Gastroesophageal sphincter (tissue), 4 donors: ENCODE results near the gene EIF4EBP3. TPM values are rescaled to one million over a fixed set of nuclear protein-coding genes. Genes with fewer than 3 reads are reported as not detected.

ENCODE experiments used
- ATAC-seq: fragments of 150-250 bp; one replicate; pipeline ENCODE4 v1.9.1; 2016; ENCODE audit warnings: mild to moderate bottlenecking, moderate library complexity
- H3K27ac ChIP-seq, 4 donors: fragments of 200-600 bp; sonication (generic) in 3 of 4; 1 replicate in 3 of 4; 2 replicates in 1 of 4; pipeline ENCODE4 v1.5.1; 2016 to 2019
- H3K27me3 ChIP-seq: fragments of 200-600 bp; sonication (generic); one replicate; pipeline ENCODE4 v1.5.1; 2019
- H3K36me3 ChIP-seq, 2 donors: fragments of 200-600 bp; sonication (generic); one replicate each; pipeline ENCODE4 v1.5.1; 2019; ENCODE audit warnings: control low read depth in 1 of 2
- H3K4me1 ChIP-seq, 3 donors: fragments of 200-600 bp; sonication (generic); 1 replicate in 2 of 3; 2 replicates in 1 of 3; pipeline ENCODE4 v1.5.1; 2016 to 2019; ENCODE audit warnings: control low read depth in 2 of 3
- H3K4me3 ChIP-seq, 2 donors: fragments of 200-600 bp; sonication (generic); one replicate each; pipeline ENCODE4 v1.5.1; 2019; ENCODE audit warnings: mild to moderate bottlenecking in 1 of 2, moderate library complexity in 1 of 2
- H3K9me3 ChIP-seq, 3 donors: fragments of 200-600 bp; sonication (generic); one replicate each; pipeline ENCODE4 v1.5.1; 2017 to 2019; ENCODE audit warnings: control low read depth in 2 of 3
- EP300 ChIP-seq: sonication (generic); formaldehyde crosslinking; IDR thresholded peaks from one replicate; pipeline ENCODE4 v1.6.1; 2017; ENCODE audit warnings: antibody characterized with exemption, mild to moderate bottlenecking
- POLR2A ChIP-seq, 2 donors: fragments of 450-650 bp; IDR thresholded peaks; one replicate each; pipeline ENCODE4 v1.6.1; 2017; ENCODE audit warnings: antibody characterized with exemption in 2 of 2, mild to moderate bottlenecking in 2 of 2, moderate library complexity in 1 of 2
- POLR2AphosphoS5 ChIP-seq: sonication (generic); formaldehyde crosslinking; IDR thresholded peaks from one replicate; pipeline ENCODE4 v1.6.1; 2017; ENCODE audit warnings: antibody characterized with exemption
- WGBS, 2 donors: methylation state at CpG; one replicate each; pipeline ENCODE4 v1.1.5; 2018; ENCODE audit warnings: low coverage in 1 of 2; 5-methylcytosine and 5-hydroxymethylcytosine counted together
- small RNA-seq, 4 donors: library from RNA; depleted of rRNA; stranded (forward); fragments of <200 nt; gene quantifications; one replicate each; pipeline ENCODE3, GENCODE V24; 2016
- total RNA-seq, 4 donors: library from RNA; depleted of rRNA; stranded (reverse); fragments of >200 nt; gene quantifications; one replicate each; pipeline ENCODE4 v1.1.0, GENCODE V29; 2016
- TF ChIP-seq, protein P1 (sequence below), 4 experiments: fragments of 200-600 bp in 2 of 4; fragments of 450-650 bp in 2 of 4; sonication (generic) in 1 of 4; IDR thresholded peaks; one replicate each; pipeline ENCODE4 v1.5.1; 2017 to 2019; ENCODE audit warnings: antibody characterized with exemption in 4 of 4, mild to moderate bottlenecking in 2 of 4, moderate library complexity in 2 of 4

Gene EIF4EBP3
- total RNA-seq, 4 donors from 2014 or later, result 1.8 to 21.5 (median 11.2) TPM

DNA sequence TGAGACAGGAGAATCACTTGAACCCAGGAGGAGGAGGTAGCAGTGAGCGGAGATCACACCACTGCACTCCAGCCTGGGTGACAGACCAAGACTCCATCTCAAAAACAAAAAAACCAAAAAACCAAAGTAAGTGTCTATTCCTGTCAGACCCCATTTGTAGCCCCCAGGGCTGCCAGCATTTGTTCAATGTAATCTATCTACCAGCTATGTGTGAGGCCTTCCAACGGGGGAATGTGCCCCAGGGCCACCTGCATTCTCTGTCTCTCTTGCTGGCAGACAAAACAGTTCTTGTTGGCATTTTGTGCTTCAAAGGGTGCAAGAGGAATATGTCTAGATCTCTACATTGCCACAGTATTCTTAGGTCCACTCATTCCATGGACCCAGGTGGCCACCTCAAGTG, 51.4 kb downstream of the EIF4EBP3 start:
- Histone ChIP-seq H3K36me3 (no peaks in the 10 kb centered on the region), H3K27ac (no peak overlapping the region), H3K4me1 (no peaks in the 10 kb centered on the region), H3K4me3 (no peak overlapping the region), H3K9me3 (no peaks in the 10 kb centered on the region), H3K27me3 (peaks cover 5% of the 10 kb centered on the region)
- 43 to 61% methylated on average over 1 to 2 of the region's 2 CpGs for whole genome bisulfite sequencing, 2 donors
- no peak for ATAC-seq
- TF ChIP-seq EP300 (no peak), POLR2A (IDR thresholded peaks at IDR 0.05) (no peak), POLR2AphosphoS5 (no peak)
- TF ChIP-seq, protein P1, sequence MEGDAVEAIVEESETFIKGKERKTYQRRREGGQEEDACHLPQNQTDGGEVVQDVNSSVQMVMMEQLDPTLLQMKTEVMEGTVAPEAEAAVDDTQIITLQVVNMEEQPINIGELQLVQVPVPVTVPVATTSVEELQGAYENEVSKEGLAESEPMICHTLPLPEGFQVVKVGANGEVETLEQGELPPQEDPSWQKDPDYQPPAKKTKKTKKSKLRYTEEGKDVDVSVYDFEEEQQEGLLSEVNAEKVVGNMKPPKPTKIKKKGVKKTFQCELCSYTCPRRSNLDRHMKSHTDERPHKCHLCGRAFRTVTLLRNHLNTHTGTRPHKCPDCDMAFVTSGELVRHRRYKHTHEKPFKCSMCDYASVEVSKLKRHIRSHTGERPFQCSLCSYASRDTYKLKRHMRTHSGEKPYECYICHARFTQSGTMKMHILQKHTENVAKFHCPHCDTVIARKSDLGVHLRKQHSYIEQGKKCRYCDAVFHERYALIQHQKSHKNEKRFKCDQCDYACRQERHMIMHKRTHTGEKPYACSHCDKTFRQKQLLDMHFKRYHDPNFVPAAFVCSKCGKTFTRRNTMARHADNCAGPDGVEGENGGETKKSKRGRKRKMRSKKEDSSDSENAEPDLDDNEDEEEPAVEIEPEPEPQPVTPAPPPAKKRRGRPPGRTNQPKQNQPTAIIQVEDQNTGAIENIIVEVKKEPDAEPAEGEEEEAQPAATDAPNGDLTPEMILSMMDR (IDR thresholded peaks at IDR 0.05), result no peak

Small RNA genes within 50 kb of the gene (small RNA-seq; reads per million reads assigned to genes)
- gene RF00279 (0 reads per million in 4 donors), gene RF00443 (0 reads per million in 4 donors)

Other genes starting within 250 kb of the EIF4EBP3 start
- gene PFDN1, start 244.6 kb upstream of the EIF4EBP3 start, total RNA-seq, result 10 to 100 TPM; 66.1 to 99.7 (median 92.8) TPM
- gene HBEGF, start 201.1 kb upstream of the EIF4EBP3 start, total RNA-seq, result 10 to 100 TPM in 1 of 4 donors, 1 to 10 TPM in 3; 4.7 to 17.4 (median 6.6) TPM
- not detected for gene SLC4A9, start 187.5 kb upstream of the EIF4EBP3 start, total RNA-seq
- 100 to 1,000 TPM in 1 of 4 donors, 10 to 100 TPM in 3; 52.7 to 156 (median 84.5) TPM for gene ANKHD1, start 145.8 kb upstream of the EIF4EBP3 start, total RNA-seq
- gene SRA1, start 9.8 kb downstream of the EIF4EBP3 start, total RNA-seq, result 10 to 100 TPM; 17.5 to 29.4 (median 23.2) TPM
- gene APBB3, start 16.9 kb downstream of the EIF4EBP3 start, total RNA-seq, result 10 to 100 TPM in 3 of 4 donors, 1 to 10 TPM in 1; 9.7 to 25.1 (median 17.5) TPM
- gene SLC35A4, start 17.2 kb downstream of the EIF4EBP3 start, total RNA-seq, result 10 to 100 TPM; 24.5 to 52.0 (median 32.7) TPM
- gene CD14, start 85.5 kb downstream of the EIF4EBP3 start, total RNA-seq, result 10 to 100 TPM; 20.4 to 84.5 (median 37.9) TPM
- gene TMCO6, start 91.8 kb downstream of the EIF4EBP3 start, total RNA-seq, result 10 to 100 TPM; 10.9 to 72.1 (median 26.7) TPM
- 10 to 100 TPM; 38.6 to 61.5 (median 46.1) TPM for gene NDUFA2, start 100.0 kb downstream of the EIF4EBP3 start, total RNA-seq
- 100 to 1,000 TPM; 130 to 168 (median 131) TPM for gene IK, start 100.2 kb downstream of the EIF4EBP3 start, total RNA-seq
- 10 to 100 TPM; 15.6 to 25.1 (median 16.9) TPM for gene WDR55, start 117.2 kb downstream of the EIF4EBP3 start, total RNA-seq
- gene DND1, start 125.9 kb downstream of the EIF4EBP3 start, total RNA-seq, result under 1 TPM in 3 of 4 donors, not detected in 1; 0.19 to 0.67 (median 0.62) TPM
- 10 to 100 TPM; 65.9 to 67.9 (median 67.1) TPM for gene HARS1, start 143.7 kb downstream of the EIF4EBP3 start, total RNA-seq
- gene HARS2, start 143.8 kb downstream of the EIF4EBP3 start, total RNA-seq, result 10 to 100 TPM; 16.0 to 41.6 (median 25.5) TPM
- 10 to 100 TPM; 35.8 to 47.2 (median 45.0) TPM for gene ZMAT2, start 152.8 kb downstream of the EIF4EBP3 start, total RNA-seq
- gene PCDHA1, start 238.5 kb downstream of the EIF4EBP3 start, total RNA-seq, result not detected
- under 1 TPM in 2 of 4 donors, not detected in 2; 0.19 to 0.27 TPM for gene PCDHA2, start 247.2 kb downstream of the EIF4EBP3 start, total RNA-seq